Endothelial cell (in vitro differentiated cells): ENCODE data around the gene SCG5. TPM values are rescaled to one million over a fixed set of nuclear protein-coding genes. Genes with fewer than 3 reads are reported as not detected.

ENCODE experiments used
- DNase-seq: peaks from one replicate; pipeline ENCODE4 v3.0.0; 2021; ENCODE audit warnings: low spot score
- H3K27ac Mint-ChIP-seq: one replicate; pipeline ENCODE4 v1.8.0; 2021; ENCODE audit warnings: mixed read lengths, inconsistent platforms; ENCODE audit not compliant: unreplicated experiment
- H3K27me3 Mint-ChIP-seq: one replicate; pipeline ENCODE4 v1.8.0; 2021; ENCODE audit warnings: mild to moderate bottlenecking, moderate library complexity, mixed read lengths, inconsistent platforms; ENCODE audit not compliant: unreplicated experiment
- H3K36me3 Mint-ChIP-seq: one replicate; pipeline ENCODE4 v1.8.0; 2021; ENCODE audit warnings: mild to moderate bottlenecking, low read depth, mixed read lengths, inconsistent platforms; ENCODE audit not compliant: unreplicated experiment
- H3K4me1 Mint-ChIP-seq: one replicate; pipeline ENCODE4 v1.8.0; 2021; ENCODE audit warnings: mild to moderate bottlenecking, mixed read lengths, inconsistent platforms; ENCODE audit not compliant: unreplicated experiment
- H3K4me3 Mint-ChIP-seq: one replicate; pipeline ENCODE4 v1.8.0; 2021; ENCODE audit warnings: mild to moderate bottlenecking, mixed read lengths, inconsistent platforms; ENCODE audit not compliant: unreplicated experiment
- H3K9me3 Mint-ChIP-seq: one replicate; pipeline ENCODE4 v1.8.0; 2021; ENCODE audit warnings: mixed read lengths, inconsistent platforms; ENCODE audit not compliant: unreplicated experiment
- CTCF ChIP-seq: fragments of 200-600 bp; sonication (generic); IDR thresholded peaks from one replicate; pipeline ENCODE4 v1.5.0; 2021; ENCODE audit warnings: antibody characterized with exemption; ENCODE audit not compliant: unreplicated experiment
- total RNA-seq: library from RNA; stranded (reverse); fragmentation: NEBNext Ultra II Directional; extraction: Animal tissue kit (Norgen Biotek cat#: 25700); gene quantifications from one replicate; pipeline ENCODE4 v1.2.1, GENCODE V29; 2021; ENCODE audit not compliant: unreplicated experiment

Gene SCG5
- total RNA-seq, 1 donor from 2014 or later, result 15.6 TPM

GRCh38 chr15:32664796-32665195, 23.3 kb downstream of the SCG5 start:
- Mint-ChIP-seq H3K27ac (no peak overlapping the region), H3K9me3 (no peaks in the 10 kb centered on the region), H3K4me1 (no peaks in the 10 kb centered on the region), H3K36me3 (no peaks in the 10 kb centered on the region), H3K4me3 (no peak overlapping the region), H3K27me3 (peaks cover 5% of the 10 kb centered on the region)
- TF ChIP-seq CTCF, result no peak
- no peak for DNase-seq

- no peak overlapping the region for H3K4me3 Mint-ChIP-seq
- peaks cover 4% of the 10 kb centered on the region for H3K27me3 Mint-ChIP-seq
- DNase-seq, result no peak
- no peaks in the 10 kb centered on the region for H3K36me3 Mint-ChIP-seq
- TF ChIP-seq CTCF, result no peak
- H3K9me3 Mint-ChIP-seq, result no peaks in the 10 kb centered on the region
- H3K27ac Mint-ChIP-seq, result no peak overlapping the region
- H3K4me1 Mint-ChIP-seq, result no peaks in the 10 kb centered on the region
Observed at GRCh38 chr15:32667321-32667720, 25.8 kb downstream of the SCG5 start.

GRCh38 chr15:32668942-32669341, 27.4 kb downstream of the SCG5 start:
- H3K36me3 Mint-ChIP-seq, result no peaks in the 10 kb centered on the region
- H3K27ac Mint-ChIP-seq, result no peak overlapping the region
- no peaks in the 10 kb centered on the region for H3K9me3 Mint-ChIP-seq
- no peaks in the 10 kb centered on the region for H3K4me1 Mint-ChIP-seq
- DNase-seq, result no peak
- TF ChIP-seq CTCF, result no peak
- peaks cover 2% of the 10 kb centered on the region for H3K27me3 Mint-ChIP-seq
- H3K4me3 Mint-ChIP-seq, result no peak overlapping the region

GRCh38 chr15:32669896-32670611, 28.5 kb downstream of the SCG5 start:
- no peak overlapping the region for H3K27ac Mint-ChIP-seq
- no peak overlapping the region for H3K4me3 Mint-ChIP-seq
- TF ChIP-seq CTCF, result no peak
- peaks cover 2% of the 10 kb centered on the region for H3K27me3 Mint-ChIP-seq
- no peaks in the 10 kb centered on the region for H3K4me1 Mint-ChIP-seq
- H3K9me3 Mint-ChIP-seq, result no peaks in the 10 kb centered on the region
- DNase-seq, result no peak
- no peaks in the 10 kb centered on the region for H3K36me3 Mint-ChIP-seq

GRCh38 chr15:32670623-32671022, 29.1 kb downstream of the SCG5 start:
- Mint-ChIP-seq H3K9me3 (no peaks in the 10 kb centered on the region), H3K4me3 (no peak overlapping the region), H3K27me3 (peaks cover 2% of the 10 kb centered on the region), H3K27ac (no peak overlapping the region), H3K36me3 (no peaks in the 10 kb centered on the region), H3K4me1 (no peaks in the 10 kb centered on the region)
- DNase-seq, result no peak
- TF ChIP-seq CTCF, result no peak
